HepG2 (cell line): ENCODE measurements around the gene SELENOW. TPM values are rescaled to one million over a fixed set of nuclear protein-coding genes. Genes with fewer than 3 reads are reported as not detected.

ENCODE experiments used
- CHD4 ChIP-seq: fragments of 200-600 bp; sonication (generic); IDR thresholded peaks from 2 replicates; pipeline ENCODE4 v1.7.0; 2017; ENCODE audit warnings: mild to moderate bottlenecking, low read length, borderline replicate concordance
- FOSL2 ChIP-seq: sonication (generic); formaldehyde crosslinking; IDR thresholded peaks from 2 replicates; pipeline ENCODE4 v1.4.0; 2020; ENCODE audit warnings: missing genetic modification reagents
- GMEB1 ChIP-seq: sonication (generic); formaldehyde crosslinking; IDR thresholded peaks from 2 replicates; pipeline ENCODE4 v1.5.1; 2020; ENCODE audit warnings: missing genetic modification reagents, mild to moderate bottlenecking, borderline replicate concordance
- HMG20B ChIP-seq: conservative IDR thresholded peaks from 2 replicates; pipeline ENCODE4 v1.6.1; 2016; ENCODE audit warnings: missing genetic modification reagents, missing compliant biosample characterization
- HNF1B ChIP-seq: sonication (generic); formaldehyde crosslinking; IDR thresholded peaks from 2 replicates; pipeline ENCODE4 v1.5.1; 2020; ENCODE audit warnings: mild to moderate bottlenecking, moderate library complexity, missing genetic modification reagents
- HOXD1 ChIP-seq: sonication (generic); formaldehyde crosslinking; IDR thresholded peaks from 2 replicates; pipeline ENCODE4 v1.5.0; 2020; ENCODE audit warnings: missing genetic modification reagents
- MIER3 ChIP-seq: IDR thresholded peaks from 2 replicates; pipeline ENCODE4 v1.6.1; 2016; ENCODE audit warnings: missing compliant biosample characterization, borderline replicate concordance
- MTF2 ChIP-seq: sonication (generic); formaldehyde crosslinking; IDR thresholded peaks from 2 replicates; pipeline ENCODE4 v1.5.0; 2020; ENCODE audit warnings: missing genetic modification reagents, borderline replicate concordance
- MXD4 ChIP-seq: IDR thresholded peaks from 2 replicates; pipeline ENCODE4 v1.6.1; 2016; ENCODE audit warnings: mild to moderate bottlenecking, missing biosample characterization, missing genetic modification reagents
- NBN ChIP-seq: fragments of 450-650 bp; conservative IDR thresholded peaks from 2 replicates; pipeline ENCODE4 v1.6.1; 2017
- NR2F1 ChIP-seq, 2 experiments: fragments of 450-650 bp in 1 of 2; formaldehyde crosslinking in 1 of 2; IDR thresholded peaks; 2 replicates each; pipeline versions ENCODE4 v1.5.0 to v1.6.1; 2016 to 2020; ENCODE audit warnings: mild to moderate bottlenecking in 1 of 2, missing compliant biosample characterization in 1 of 2, missing genetic modification reagents in 1 of 2, moderate library complexity in 1 of 2
- PBX2 ChIP-seq: IDR thresholded peaks from 2 replicates; pipeline ENCODE4 v1.6.1; 2016; ENCODE audit warnings: control low read depth
- POLR2G ChIP-seq: fragments of 200-400 bp; formaldehyde crosslinking; IDR thresholded peaks from 2 replicates; pipeline ENCODE4 v1.6.1; 2018; ENCODE audit warnings: mild to moderate bottlenecking, low read depth, low read length, moderate library complexity
- RARA ChIP-seq: IDR thresholded peaks from 2 replicates; pipeline ENCODE4 v1.6.1; 2016; ENCODE audit warnings: missing genetic modification reagents, missing compliant biosample characterization
- RERE ChIP-seq: IDR thresholded peaks from 2 replicates; pipeline ENCODE4 v1.6.1; 2016; ENCODE audit warnings: low read depth, missing genetic modification reagents, missing compliant biosample characterization
- SKI ChIP-seq: fragments of 450-650 bp; IDR thresholded peaks from one replicate; pipeline ENCODE4 v1.6.1; 2018; ENCODE audit warnings: mild to moderate bottlenecking; ENCODE audit not compliant: partially characterized antibody
- ZBTB1 ChIP-seq: sonication (generic); formaldehyde crosslinking; IDR thresholded peaks from 2 replicates; pipeline ENCODE4 v1.4.0; 2020; ENCODE audit warnings: missing genetic modification reagents, borderline replicate concordance
- ZFP37 ChIP-seq: sonication (generic); formaldehyde crosslinking; IDR thresholded peaks from 2 replicates; pipeline ENCODE4 v1.4.0; 2020; ENCODE audit warnings: missing genetic modification reagents, borderline replicate concordance
- ZNF264 ChIP-seq: sonication (generic); formaldehyde crosslinking; IDR thresholded peaks from 2 replicates; pipeline ENCODE4 v1.4.0; 2020; ENCODE audit warnings: missing genetic modification reagents
- ZNF3 ChIP-seq: IDR thresholded peaks from 2 replicates; pipeline ENCODE4 v1.7.0; 2017; ENCODE audit warnings: inconsistent platforms
- ZNF496 ChIP-seq: sonication (generic); formaldehyde crosslinking; IDR thresholded peaks from 2 replicates; pipeline ENCODE4 v1.8.1; 2023; ENCODE audit warnings: mild to moderate bottlenecking, moderate library complexity, missing genetic modification reagents; ENCODE audit not compliant: insufficient replicate concordance
- ZNF879 ChIP-seq: sonication (generic); formaldehyde crosslinking; IDR thresholded peaks from 2 replicates; pipeline ENCODE4 v1.8.1; 2023; ENCODE audit warnings: missing genetic modification reagents
- polyA plus RNA-seq, 8 experiments: library from polyadenylated mRNA; depleted of rRNA in 3 of 8; stranded (reverse) in 7 of 8; unstranded in 1 of 8; fragments of >200 nt; fragmentation: Illumina TruSeq in 4 of 8; extraction: Trizol in 4 of 8; gene quantifications; 2 replicates each; pipeline versions ENCODE4 v1.2.1 to v1.2.3, GENCODE V29; 2011 to 2016; ENCODE audit warnings: low read depth in 4 of 8, missing spikeins in 1 of 8, mixed read lengths in 1 of 8; ENCODE audit not compliant: insufficient read depth in 1 of 8
- total RNA-seq, 5 experiments: library from RNA; depleted of rRNA; stranded (reverse); fragments of >200 nt; fragmentation: Illumina TruSeq; extraction: Trizol; gene quantifications; 2 replicates each; pipeline ENCODE4 v1.2.3, GENCODE V29; 2016; ENCODE audit warnings: low read depth in 1 of 5

SELENOW gene
- total and polyA plus RNA-seq, 2 of the 13 experiments (the other 11 are each of a cell fraction or from before 2014, with no cell fraction given): 50.3 to 64.7 TPM

GRCh38 chr19:47762615-47763308, 15.7 kb upstream of the SELENOW start (continued):
- TF ChIP-seq ZFP37 (CRISPR knock-in tag) (no peak), ZNF879 (no peak), ZNF3 (no peak), ZNF496 (CRISPR knock-in tag) (no peak), MXD4 (CRISPR knock-in tag) (no peak), ZBTB1 (CRISPR knock-in tag) (no peak), NR2F1 (CRISPR knock-in tag; IDR thresholded peaks at IDR 0.05) (no peak), FOSL2 (CRISPR knock-in tag) (no peak), HNF1B (CRISPR knock-in tag) (no peak), CHD4 (no peak), ZNF264 (CRISPR knock-in tag) (no peak), PBX2 (CRISPR knock-in tag) (no peak), RERE (no peak), MTF2 (CRISPR knock-in tag) (no peak), HOXD1 (no peak), MIER3 (CRISPR knock-in tag) (no peak), SKI (no peak), HMG20B (CRISPR knock-in tag) (no peak), GMEB1 (CRISPR knock-in tag) (no peak), NBN (no peak), POLR2G (peak; percentile 15; the same call in 1 of the 2 replicates), RARA (no peak)
